GM19467 (cell line): Measurements from ENCODE around the gene PCDHGA5.
"Not testable (repeated sequence)": the region's sequence is repeated elsewhere in the genome, so short reads cannot be mapped to it uniquely, and the experiment has no call there.

Source experiments
- ATAC-seq: cut with Tn5 transposase; IDR thresholded peaks from one replicate; pipeline ENCODE4 v1.9.1; 2021; ENCODE audit warnings: mild to moderate bottlenecking, moderate library complexity; ENCODE audit not compliant: unreplicated experiment

The PCDHGA5 gene

DNA sequence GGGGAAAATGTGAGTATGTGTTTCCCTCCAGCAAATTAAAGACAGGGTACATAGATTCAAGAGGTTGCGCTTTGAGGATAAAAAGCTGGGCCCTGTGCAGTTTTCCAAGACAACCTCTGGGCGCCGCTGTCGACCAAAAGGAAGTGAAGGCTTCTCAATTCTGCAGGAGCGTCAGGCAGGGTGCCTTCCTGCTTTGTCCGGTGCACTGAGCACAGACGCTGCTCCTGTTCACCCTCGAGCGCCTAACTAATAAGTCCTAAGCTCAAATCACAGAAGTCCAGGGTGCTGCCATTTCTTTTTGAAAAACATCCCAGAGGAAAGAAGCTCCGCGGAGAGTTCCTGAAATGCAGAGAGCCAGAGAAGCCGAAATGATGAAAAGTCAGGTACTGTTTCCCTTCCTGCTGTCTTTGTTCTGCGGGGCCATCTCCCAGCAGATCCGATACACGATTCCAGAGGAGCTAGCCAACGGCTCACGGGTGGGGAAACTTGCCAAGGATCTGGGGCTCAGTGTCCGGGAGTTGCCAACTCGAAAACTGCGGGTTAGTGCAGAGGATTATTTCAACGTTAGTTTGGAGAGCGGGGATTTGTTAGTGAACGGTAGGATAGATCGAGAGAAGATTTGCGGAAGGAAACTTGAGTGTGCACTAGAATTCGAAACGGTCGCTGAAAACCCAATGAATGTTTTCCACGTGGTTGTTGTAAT is 13.9 kb upstream of the PCDHGA5 start, which contains the start of gene PCDHGB1:
PCDHGB1 (plus strand) TSS at position 183 of the 703 bp plus-strand sequence; CDS start at position 345, 162 bp downstream.
- peak; percentile 61 for ATAC-seq

DNA sequence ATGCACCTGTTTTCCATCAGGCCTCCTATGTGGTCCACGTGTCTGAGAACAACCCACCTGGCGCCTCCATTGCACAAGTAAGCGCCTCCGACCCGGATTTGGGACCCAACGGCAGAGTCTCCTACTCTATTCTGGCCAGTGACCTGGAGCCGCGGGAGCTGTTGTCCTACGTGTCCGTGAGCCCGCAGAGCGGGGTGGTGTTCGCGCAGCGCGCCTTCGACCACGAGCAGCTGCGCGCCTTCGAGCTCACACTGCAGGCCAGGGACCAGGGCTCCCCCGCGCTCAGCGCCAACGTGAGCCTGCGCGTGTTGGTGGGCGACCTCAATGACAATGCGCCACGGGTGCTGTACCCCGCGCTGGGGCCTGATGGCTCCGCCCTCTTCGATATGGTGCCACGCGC is 12.4 kb upstream of the PCDHGA5 start:
- no peak for ATAC-seq

GRCh38 chr5:141354900-141355469 is 9.0 kb upstream of the PCDHGA5 start, which contains the start of gene PCDHGA4:
Gene PCDHGA4 (plus strand): TSS chr5:141355021. CDS start chr5:141355108, 87 bp downstream.
- no peak for ATAC-seq

- no peak for ATAC-seq
Measured at GRCh38 chr5:141355641-141356040, 8.3 kb upstream of the PCDHGA5 start.

- ATAC-seq = no peak
Measured at GRCh38 chr5:141356133-141356532, 7.8 kb upstream of the PCDHGA5 start.

- ATAC-seq = no peak
Measured at GRCh38 chr5:141356950-141357349, 7.0 kb upstream of the PCDHGA5 start.

- ATAC-seq = no peak
Measured at GRCh38 chr5:141359790-141360426, 4.1 kb upstream of the PCDHGA5 start, which contains the start of gene PCDHGB2. Gene PCDHGB2 (plus strand): TSS chr5:141359994. CDS start chr5:141360136, 142 bp downstream.

DNA sequence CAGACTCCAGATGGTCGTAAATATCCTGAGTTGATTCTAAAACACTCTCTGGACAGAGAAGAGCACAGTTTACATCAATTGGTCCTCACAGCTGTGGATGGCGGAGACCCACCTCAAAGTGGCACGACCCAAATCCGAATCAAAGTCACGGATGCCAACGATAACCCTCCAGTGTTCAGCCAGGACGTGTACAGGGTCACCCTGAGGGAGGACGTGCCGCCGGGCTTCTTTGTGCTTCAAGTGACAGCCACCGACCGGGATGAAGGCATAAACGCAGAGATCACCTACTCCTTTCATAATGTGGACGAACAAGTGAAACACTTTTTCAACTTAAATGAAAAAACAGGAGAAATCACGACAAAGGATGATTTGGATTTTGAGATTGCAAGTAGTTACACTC is 3.3 kb upstream of the PCDHGA5 start:
- no peak for ATAC-seq

GRCh38 chr5:141362719-141363118 is 1.2 kb upstream of the PCDHGA5 start:
- no peak for ATAC-seq

DNA sequence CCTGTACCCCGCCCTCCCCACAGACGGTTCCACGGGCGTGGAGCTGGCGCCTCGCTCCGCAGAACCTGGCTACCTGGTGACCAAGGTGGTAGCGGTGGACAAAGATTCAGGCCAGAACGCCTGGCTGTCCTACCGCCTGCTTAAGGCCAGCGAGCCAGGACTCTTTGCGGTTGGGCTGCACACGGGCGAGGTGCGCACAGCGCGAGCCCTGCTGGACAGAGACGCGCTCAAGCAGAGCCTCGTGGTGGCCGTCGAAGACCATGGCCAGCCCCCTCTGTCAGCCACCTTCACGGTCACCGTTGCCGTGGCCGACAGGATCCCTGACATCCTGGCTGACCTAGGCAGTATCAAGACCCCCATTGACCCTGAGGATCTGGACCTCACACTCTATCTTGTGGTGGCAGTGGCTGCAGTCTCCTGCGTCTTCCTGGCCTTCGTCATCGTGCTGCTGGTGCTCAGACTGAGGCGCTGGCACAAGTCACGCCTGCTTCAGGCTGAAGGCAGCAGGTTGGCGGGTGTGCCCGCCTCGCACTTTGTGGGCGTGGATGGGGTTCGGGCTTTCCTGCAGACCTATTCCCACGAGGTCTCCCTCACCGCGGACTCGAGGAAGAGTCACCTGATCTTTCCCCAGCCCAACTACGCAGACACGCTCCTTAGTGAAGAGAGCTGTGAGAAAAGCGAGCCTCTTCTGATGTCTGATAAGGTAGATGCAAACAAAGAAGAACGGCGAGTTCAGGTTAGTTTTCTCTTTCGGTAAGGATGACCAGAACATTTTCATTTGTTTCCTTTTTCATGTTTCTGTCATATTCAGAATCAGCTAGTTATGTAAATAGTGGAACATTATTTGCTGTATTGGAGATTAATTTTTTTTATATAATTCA is 2.3 kb downstream of the PCDHGA5 start:
- no peak for ATAC-seq

GRCh38 chr5:141369994-141370848 is 6.3 kb downstream of the PCDHGA5 start, which contains the start of gene PCDHGB3:
Gene PCDHGB3 (plus strand): TSS chr5:141370242. CDS start chr5:141370395, 153 bp downstream.
- ATAC-seq = peak; percentile 58

DNA sequence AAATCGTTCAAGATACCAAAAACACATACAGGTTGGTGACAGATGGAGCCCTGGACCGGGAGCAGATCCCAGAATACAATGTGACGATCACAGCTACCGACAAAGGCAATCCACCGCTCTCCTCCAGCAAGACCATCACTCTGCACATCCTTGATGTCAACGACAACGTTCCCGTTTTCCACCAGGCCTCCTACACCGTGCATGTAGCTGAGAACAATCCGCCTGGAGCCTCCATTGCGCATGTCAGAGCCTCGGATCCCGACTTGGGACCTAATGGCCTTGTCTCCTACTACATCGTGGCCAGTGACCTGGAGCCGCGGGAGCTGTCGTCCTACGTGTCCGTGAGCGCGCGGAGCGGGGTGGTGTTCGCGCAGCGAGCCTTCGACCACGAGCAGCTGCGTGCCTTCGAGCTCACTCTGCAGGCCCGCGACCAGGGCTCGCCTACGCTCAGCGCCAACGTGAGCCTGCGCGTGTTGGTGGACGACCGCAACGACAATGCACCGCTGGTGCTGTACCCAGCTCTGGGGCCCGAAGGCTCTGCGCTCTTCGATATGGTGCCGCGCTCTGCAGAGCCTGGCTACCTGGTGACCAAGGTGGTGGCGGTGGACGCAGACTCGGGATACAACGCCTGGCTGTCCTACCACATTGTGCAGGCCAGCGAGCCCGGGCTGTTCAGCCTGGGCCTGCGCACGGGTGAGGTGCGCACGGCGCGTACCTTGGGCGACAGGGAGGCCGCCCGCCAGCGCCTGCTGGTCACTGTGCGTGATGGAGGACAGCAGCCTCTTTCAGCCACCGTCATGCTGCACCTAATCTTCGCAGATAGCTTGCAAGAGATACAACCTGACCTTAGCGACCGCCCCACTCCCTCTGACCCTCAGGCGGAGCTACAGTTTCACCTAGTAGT is 7.9 kb downstream of the PCDHGA5 start:
- ATAC-seq = no peak

DNA sequence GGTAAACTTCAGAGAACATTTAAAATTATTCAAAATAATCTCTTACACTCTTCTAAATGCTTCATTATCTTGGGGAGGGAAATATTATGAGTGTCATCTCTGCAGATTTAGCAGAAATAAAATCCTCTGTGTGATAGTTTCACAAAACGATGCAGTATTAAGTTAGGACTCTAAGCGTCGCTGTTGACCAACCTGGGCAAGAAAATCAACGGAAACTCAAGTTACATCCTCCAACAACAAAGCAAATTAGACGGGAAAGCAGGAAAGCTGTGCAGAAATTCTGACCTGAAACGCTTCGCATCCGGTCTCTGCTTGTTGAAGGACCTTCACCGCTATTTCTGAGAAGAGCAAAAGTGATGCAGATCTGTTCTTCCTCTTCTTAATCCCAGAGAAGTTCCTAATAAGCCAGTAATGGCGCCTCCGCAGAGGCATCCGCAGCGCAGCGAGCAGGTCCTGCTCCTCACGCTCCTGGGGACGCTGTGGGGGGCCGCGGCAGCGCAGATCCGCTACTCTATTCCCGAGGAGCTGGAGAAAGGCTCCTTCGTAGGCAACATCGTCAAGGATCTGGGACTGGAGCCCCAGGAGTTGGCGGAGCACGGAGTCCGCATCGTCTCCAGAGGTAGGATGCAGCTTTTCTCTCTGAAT is 9.8 kb downstream of the PCDHGA5 start, which contains the start of gene PCDHGA6:
PCDHGA6 (plus strand) TSS at position 219 of the 645 bp plus-strand sequence; CDS start at position 412, 193 bp downstream.
- ATAC-seq = no peak

- no peak for ATAC-seq
Measured at GRCh38 chr5:141374627-141375026, 10.7 kb downstream of the PCDHGA5 start.

DNA sequence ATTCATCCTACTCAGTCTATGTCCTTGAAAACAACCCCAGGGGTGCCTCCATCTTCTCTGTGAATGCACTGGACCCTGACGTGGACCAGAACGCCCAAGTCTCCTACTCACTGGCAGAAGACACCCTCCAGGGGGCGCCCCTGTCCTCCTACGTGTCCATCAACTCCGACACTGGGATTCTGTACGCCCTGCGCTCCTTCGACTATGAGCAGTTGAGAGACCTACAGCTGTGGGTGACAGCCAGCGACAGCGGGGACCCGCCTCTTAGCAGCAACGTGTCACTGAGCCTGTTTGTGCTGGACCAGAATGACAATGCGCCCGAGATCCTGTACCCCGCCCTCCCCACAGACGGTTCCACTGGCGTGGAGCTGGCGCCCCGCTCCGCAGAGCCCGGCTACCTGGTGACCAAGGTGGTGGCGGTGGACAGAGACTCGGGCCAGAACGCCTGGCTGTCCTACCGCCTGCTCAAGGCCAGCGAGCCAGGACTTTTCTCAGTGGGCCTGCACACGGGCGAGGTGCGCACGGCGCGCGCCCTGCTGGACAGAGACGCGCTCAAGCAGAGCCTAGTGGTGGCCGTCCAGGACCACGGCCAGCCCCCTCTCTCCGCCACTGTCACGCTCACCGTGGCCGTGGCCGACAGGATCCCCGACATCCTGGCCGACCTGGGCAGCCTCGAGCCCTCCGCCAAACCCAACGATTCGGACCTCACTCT is 11.6 kb downstream of the PCDHGA5 start:
- ATAC-seq = not testable (repeated sequence)

GRCh38 chr5:141382469-141383294 is 18.7 kb downstream of the PCDHGA5 start, which contains the start of gene PCDHGA7:
Gene PCDHGA7 (plus strand): TSS chr5:141382742. CDS start chr5:141382900, 158 bp downstream.
- ATAC-seq = no peak

- ATAC-seq = no peak
Measured at GRCh38 chr5:141383345-141383744, 19.4 kb downstream of the PCDHGA5 start.
